GM23338 (cell line): Measurements from ENCODE around the gene RAB3B.

Experiments
- CTCF ChIP-seq, 2 experiments: fragments of 200-600 bp in 1 of 2; sonication (generic) in 1 of 2; conservative IDR thresholded peaks; 2 replicates each; pipeline versions ENCODE4 v1.5.1 to v1.6.1; 2016 to 2017; ENCODE audit warnings: antibody characterized with exemption in 2 of 2, low read depth in 2 of 2, mild to moderate bottlenecking in 2 of 2, moderate library complexity in 1 of 2
- EZH2 ChIP-seq: fragments of 200-600 bp; sonication (generic); IDR thresholded peaks from one replicate; pipeline ENCODE4 v1.8.0; 2017; ENCODE audit warnings: antibody characterized with exemption, mild to moderate bottlenecking, low read depth; ENCODE audit not compliant: unreplicated experiment
- EZH2phosphoT487 ChIP-seq: fragments of 200-600 bp; sonication (generic); IDR thresholded peaks from one replicate; pipeline ENCODE4 v1.8.1; 2018; ENCODE audit warnings: antibody characterized with exemption; ENCODE audit not compliant: unreplicated experiment
- JUNB ChIP-seq: IDR thresholded peaks from one replicate; pipeline ENCODE4 v1.6.1; 2016; ENCODE audit warnings: antibody characterized with exemption; ENCODE audit not compliant: unreplicated experiment
- POLR2AphosphoS5 ChIP-seq: IDR thresholded peaks from 2 replicates; pipeline ENCODE4 v1.6.1; 2016; ENCODE audit warnings: antibody characterized with exemption, low read depth
- REST ChIP-seq: IDR thresholded peaks from one replicate; pipeline ENCODE4 v1.6.1; 2018; ENCODE audit warnings: antibody characterized with exemption; ENCODE audit not compliant: unreplicated experiment

- TF ChIP-seq CTCF (conservative IDR thresholded peaks at IDR 0.05; ENCODE audit: low read depth in 2 of 2) (no peak), POLR2AphosphoS5 (no peak), REST (no peak), EZH2 (no peak), EZH2phosphoT487 (no peak), JUNB (no peak)
These were observed 2.2 kb downstream of the RAB3B start for GRCh38 chr1:51988254-51988653.
